ENCODE results near the gene PAK6.

The PAK6 gene

GRCh38 chr15:40249477-40250303, 10.8 kb downstream of the PAK6 start:
- DNase-seq (ENCODE audit: low read depth, low spot score) = no peak
- Histone ChIP-seq H3K4me3 (ENCODE audit: low read length) (no peak overlapping the region), H3K27ac (ENCODE audit: low read length) (no peak overlapping the region), H3K27me3 (ENCODE audit: control insufficient read depth, insufficient read depth, low read length) (peaks cover 13% of the 10 kb centered on the region), H3K4me1 (ENCODE audit: control insufficient read depth, insufficient read depth, low read length) (peaks cover 6% of the 10 kb centered on the region), H3K36me3 (ENCODE audit: control insufficient read depth, insufficient read depth, low read length) (no peaks in the 10 kb centered on the region), H3K9me3 (ENCODE audit: control insufficient read depth, insufficient read depth, low read length) (no peaks in the 10 kb centered on the region)
- WGBS (ENCODE audit: insufficient coverage, insufficient read length) = no CpG with 5 or more reads among the region's 11 CpGs

- Histone ChIP-seq H3K27ac (ENCODE audit: low read length) (no peak overlapping the region), H3K4me1 (ENCODE audit: control insufficient read depth, insufficient read depth, low read length) (peaks cover 3% of the 10 kb centered on the region), H3K9me3 (ENCODE audit: control insufficient read depth, insufficient read depth, low read length) (no peaks in the 10 kb centered on the region), H3K36me3 (ENCODE audit: control insufficient read depth, insufficient read depth, low read length) (no peaks in the 10 kb centered on the region), H3K4me3 (ENCODE audit: low read length) (no peak overlapping the region), H3K27me3 (ENCODE audit: control insufficient read depth, insufficient read depth, low read length) (peaks cover 13% of the 10 kb centered on the region)
- WGBS (ENCODE audit: insufficient coverage, insufficient read length) = no CpG with 5 or more reads among the region's 8 CpGs
- no peak for DNase-seq (ENCODE audit: low read depth, low spot score)
Observed at GRCh38 chr15:40250304-40250656, 11.4 kb downstream of the PAK6 start.

- no peaks in the 10 kb centered on the region for H3K36me3 ChIP-seq (ENCODE audit: control insufficient read depth, insufficient read depth, low read length)
- WGBS (ENCODE audit: insufficient coverage, insufficient read length) = no CpG with 5 or more reads among the region's 13 CpGs
- no peaks in the 10 kb centered on the region for H3K4me1 ChIP-seq (ENCODE audit: control insufficient read depth, insufficient read depth, low read length)
- no peak for DNase-seq (ENCODE audit: low read depth, low spot score)
- no peak overlapping the region for H3K27ac ChIP-seq (ENCODE audit: low read length)
- peaks cover 13% of the 10 kb centered on the region for H3K27me3 ChIP-seq (ENCODE audit: control insufficient read depth, insufficient read depth, low read length)
- no peaks in the 10 kb centered on the region for H3K9me3 ChIP-seq (ENCODE audit: control insufficient read depth, insufficient read depth, low read length)
- no peak overlapping the region for H3K4me3 ChIP-seq (ENCODE audit: low read length)
Observed at GRCh38 chr15:40250771-40251483, 12.1 kb downstream of the PAK6 start.

- Histone ChIP-seq H3K9me3 (ENCODE audit: control insufficient read depth, insufficient read depth, low read length) (no peaks in the 10 kb centered on the region), H3K4me1 (ENCODE audit: control insufficient read depth, insufficient read depth, low read length) (no peaks in the 10 kb centered on the region), H3K27me3 (ENCODE audit: control insufficient read depth, insufficient read depth, low read length) (peaks cover 13% of the 10 kb centered on the region), H3K4me3 (ENCODE audit: low read length) (peak overlapping the region; percentile 58; the same call in 1 of the 2 replicates), H3K27ac (ENCODE audit: low read length) (no peak overlapping the region), H3K36me3 (ENCODE audit: control insufficient read depth, insufficient read depth, low read length) (no peaks in the 10 kb centered on the region)
- WGBS (ENCODE audit: insufficient coverage, insufficient read length) = no CpG with 5 or more reads among the region's 10 CpGs
- no peak for DNase-seq (ENCODE audit: low read depth, low spot score)
Observed at GRCh38 chr15:40251486-40252140, 12.8 kb downstream of the PAK6 start.

GRCh38 chr15:40252141-40252437, 13.2 kb downstream of the PAK6 start:
- Histone ChIP-seq H3K27me3 (ENCODE audit: control insufficient read depth, insufficient read depth, low read length) (peaks cover 13% of the 10 kb centered on the region), H3K9me3 (ENCODE audit: control insufficient read depth, insufficient read depth, low read length) (no peaks in the 10 kb centered on the region), H3K36me3 (ENCODE audit: control insufficient read depth, insufficient read depth, low read length) (no peaks in the 10 kb centered on the region), H3K4me3 (ENCODE audit: low read length) (peak overlapping the region; percentile 58; the same call in 1 of the 2 replicates), H3K4me1 (ENCODE audit: control insufficient read depth, insufficient read depth, low read length) (no peaks in the 10 kb centered on the region), H3K27ac (ENCODE audit: low read length) (no peak overlapping the region)
- no CpG with 5 or more reads among the region's 27 CpGs for WGBS (ENCODE audit: insufficient coverage, insufficient read length)
- DNase-seq (ENCODE audit: low read depth, low spot score) = no peak

- DNase-seq (ENCODE audit: low read depth, low spot score) = no peak
Observed at GRCh38 chr15:40252438-40253166, 13.7 kb downstream of the PAK6 start.

GRCh38 chr15:40253167-40253790, 14.4 kb downstream of the PAK6 start:
- no CpG with 5 or more reads among the region's 28 CpGs for WGBS (ENCODE audit: insufficient coverage, insufficient read length)
- peak overlapping the region; percentile 58; the same call in 1 of the 2 replicates for H3K4me3 ChIP-seq (ENCODE audit: low read length)
- peaks cover 13% of the 10 kb centered on the region for H3K27me3 ChIP-seq (ENCODE audit: control insufficient read depth, insufficient read depth, low read length)
- no peak for DNase-seq (ENCODE audit: low read depth, low spot score)
- no peak overlapping the region for H3K27ac ChIP-seq (ENCODE audit: low read length)
- H3K36me3 ChIP-seq (ENCODE audit: control insufficient read depth, insufficient read depth, low read length) = no peaks in the 10 kb centered on the region
- no peaks in the 10 kb centered on the region for H3K9me3 ChIP-seq (ENCODE audit: control insufficient read depth, insufficient read depth, low read length)
- H3K4me1 ChIP-seq (ENCODE audit: control insufficient read depth, insufficient read depth, low read length) = no peaks in the 10 kb centered on the region

More at GRCh38 chr15:40252438-40253166, 13.7 kb downstream of the PAK6 start:
- H3K36me3 ChIP-seq (ENCODE audit: control insufficient read depth, insufficient read depth, low read length) = no peaks in the 10 kb centered on the region
- no CpG with 5 or more reads among the region's 82 CpGs for WGBS (ENCODE audit: insufficient coverage, insufficient read length)
- no peaks in the 10 kb centered on the region for H3K4me1 ChIP-seq (ENCODE audit: control insufficient read depth, insufficient read depth, low read length)
- peak overlapping the region; percentile 58; the same call in 1 of the 2 replicates for H3K4me3 ChIP-seq (ENCODE audit: low read length)
- H3K27ac ChIP-seq (ENCODE audit: low read length) = no peak overlapping the region
- H3K27me3 ChIP-seq (ENCODE audit: control insufficient read depth, insufficient read depth, low read length) = peaks cover 13% of the 10 kb centered on the region
- no peaks in the 10 kb centered on the region for H3K9me3 ChIP-seq (ENCODE audit: control insufficient read depth, insufficient read depth, low read length)

- H3K4me1 ChIP-seq (ENCODE audit: control insufficient read depth, insufficient read depth, low read length) = no peaks in the 10 kb centered on the region
- H3K4me3 ChIP-seq (ENCODE audit: low read length) = no peak overlapping the region
- H3K27me3 ChIP-seq (ENCODE audit: control insufficient read depth, insufficient read depth, low read length) = peaks cover 13% of the 10 kb centered on the region
- DNase-seq (ENCODE audit: low read depth, low spot score) = no peak
- H3K9me3 ChIP-seq (ENCODE audit: control insufficient read depth, insufficient read depth, low read length) = no peaks in the 10 kb centered on the region
- no peak overlapping the region for H3K27ac ChIP-seq (ENCODE audit: low read length)
- no peaks in the 10 kb centered on the region for H3K36me3 ChIP-seq (ENCODE audit: control insufficient read depth, insufficient read depth, low read length)
- no CpG with 5 or more reads among the region's 3 CpGs for WGBS (ENCODE audit: insufficient coverage, insufficient read length)
Observed at GRCh38 chr15:40254452-40254851, 15.6 kb downstream of the PAK6 start.

GRCh38 chr15:40255033-40255432, 16.2 kb downstream of the PAK6 start:
- WGBS (ENCODE audit: insufficient coverage, insufficient read length) = no CpG with 5 or more reads among the region's 4 CpGs
- DNase-seq (ENCODE audit: low read depth, low spot score) = no peak

More at GRCh38 chr15:40255033-40255432, 16.2 kb downstream of the PAK6 start:
- Histone ChIP-seq H3K27ac (ENCODE audit: low read length) (no peak overlapping the region), H3K4me3 (ENCODE audit: low read length) (no peak overlapping the region), H3K4me1 (ENCODE audit: control insufficient read depth, insufficient read depth, low read length) (no peaks in the 10 kb centered on the region), H3K36me3 (ENCODE audit: control insufficient read depth, insufficient read depth, low read length) (no peaks in the 10 kb centered on the region), H3K27me3 (ENCODE audit: control insufficient read depth, insufficient read depth, low read length) (peaks cover 13% of the 10 kb centered on the region), H3K9me3 (ENCODE audit: control insufficient read depth, insufficient read depth, low read length) (no peaks in the 10 kb centered on the region)
